ENCODE data around the gene CTCFL.

Gene CTCFL

DNA sequence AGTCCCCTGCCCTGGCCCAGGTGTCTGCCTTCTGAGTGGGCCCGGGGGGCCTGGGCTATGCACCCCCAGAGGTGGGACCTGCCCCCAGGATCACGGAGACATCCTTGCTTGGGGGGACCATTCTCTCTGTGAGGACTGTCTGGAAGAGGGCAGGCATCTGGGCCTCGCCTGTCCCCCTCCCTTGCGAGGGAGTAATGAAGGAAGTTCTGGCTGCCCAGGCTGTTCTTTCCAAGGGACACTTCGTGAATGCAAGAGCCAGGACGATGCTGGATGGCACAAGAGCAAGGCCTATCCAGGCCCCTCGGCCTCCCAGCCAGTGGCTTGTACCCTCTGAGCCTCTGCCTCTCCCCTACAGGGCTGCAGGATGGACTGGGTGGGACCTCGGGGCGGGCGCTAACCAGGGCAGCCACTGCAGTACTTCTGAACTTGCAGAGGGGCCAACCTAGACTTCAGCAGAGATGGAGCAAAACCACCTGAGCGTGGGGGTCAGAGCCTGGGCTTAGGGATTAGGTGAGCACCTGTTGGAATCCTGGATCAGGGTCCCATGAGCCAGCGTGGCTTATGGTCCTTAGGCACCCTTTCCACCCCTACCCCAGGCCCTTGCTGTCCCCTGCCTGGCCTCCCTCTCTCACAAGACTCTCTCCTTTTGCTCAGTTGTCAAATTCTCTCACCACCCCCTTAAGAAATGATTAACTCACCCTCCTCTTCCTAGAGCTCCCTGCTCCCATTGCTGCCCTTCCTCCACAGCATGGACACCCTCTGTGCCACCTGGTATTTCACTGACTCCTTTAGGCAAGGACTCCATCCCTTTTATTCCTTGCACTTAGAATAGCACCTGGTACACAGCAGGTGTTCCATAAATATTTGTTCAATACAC lies 53.2 kb downstream of the CTCFL start:
- H3K4me3 ChIP-seq (ENCODE audit: low read length): no peak overlapping the region
- no peaks in the 10 kb centered on the region for H3K36me3 ChIP-seq (ENCODE audit: control insufficient read depth, insufficient read depth, low read length)
- H3K27ac ChIP-seq (ENCODE audit: low read length): no peak overlapping the region
- WGBS (ENCODE audit: insufficient coverage, insufficient read length): no CpG with 5 or more reads among the region's 12 CpGs
- no peaks in the 10 kb centered on the region; the same call in 1 of the 2 replicates for H3K27me3 ChIP-seq (ENCODE audit: control insufficient read depth, insufficient read depth, low read length)
- no peaks in the 10 kb centered on the region for H3K9me3 ChIP-seq (ENCODE audit: control insufficient read depth, insufficient read depth, low read length)
- no peak for DNase-seq (ENCODE audit: low read depth, low spot score)
- H3K4me1 ChIP-seq (ENCODE audit: control insufficient read depth, insufficient read depth, low read length): peaks cover 13% of the 10 kb centered on the region

DNA sequence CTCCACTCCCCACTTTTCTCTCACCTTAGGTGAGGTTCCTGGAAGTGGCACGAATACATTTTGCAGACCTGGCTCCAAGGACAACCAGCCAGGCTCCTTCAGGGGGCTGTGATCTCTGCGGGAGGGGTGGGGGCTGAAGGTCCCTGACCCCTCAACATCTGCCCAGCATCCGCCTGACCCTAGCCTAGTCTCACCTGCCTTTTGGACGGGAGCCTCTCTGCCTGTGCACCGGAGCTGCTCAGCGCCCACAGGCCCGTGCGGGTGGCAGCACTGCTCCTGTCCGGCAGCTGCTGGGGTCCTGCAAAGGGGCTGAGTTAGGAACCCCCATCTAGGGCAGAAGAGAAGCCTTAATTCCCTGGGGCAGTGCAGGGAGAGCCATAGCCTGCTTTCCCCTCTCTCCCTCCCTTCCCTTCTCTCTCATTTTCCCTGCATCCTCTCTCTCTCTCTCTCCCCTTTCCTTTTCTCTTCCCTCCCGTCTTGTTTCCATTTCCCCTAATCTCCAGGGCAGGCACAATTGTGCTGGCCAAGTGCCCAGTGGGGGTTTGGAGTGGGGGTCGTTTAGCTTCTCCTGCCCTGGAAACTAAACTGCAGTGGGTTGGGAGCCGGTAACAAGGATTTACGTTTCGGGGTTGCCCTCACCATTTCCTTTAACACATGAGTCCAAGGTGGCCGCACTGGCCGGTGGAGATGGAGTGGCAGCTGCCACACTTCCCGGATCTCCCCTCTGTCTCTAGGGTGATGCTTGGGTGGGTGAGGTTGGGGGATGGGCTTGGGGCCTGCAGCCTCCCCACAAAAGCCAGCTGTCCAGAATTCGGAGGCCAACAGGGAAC lies 54.1 kb downstream of the CTCFL start:
- Histone ChIP-seq H3K4me3 (ENCODE audit: low read length) (no peak overlapping the region), H3K4me1 (ENCODE audit: control insufficient read depth, insufficient read depth, low read length) (peaks cover 13% of the 10 kb centered on the region), H3K9me3 (ENCODE audit: control insufficient read depth, insufficient read depth, low read length) (no peaks in the 10 kb centered on the region), H3K27me3 (ENCODE audit: control insufficient read depth, insufficient read depth, low read length) (no peaks in the 10 kb centered on the region; the same call in 1 of the 2 replicates), H3K36me3 (ENCODE audit: control insufficient read depth, insufficient read depth, low read length) (no peaks in the 10 kb centered on the region), H3K27ac (ENCODE audit: low read length) (no peak overlapping the region)
- WGBS (ENCODE audit: insufficient coverage, insufficient read length): no CpG with 5 or more reads among the region's 18 CpGs
- DNase-seq (ENCODE audit: low read depth, low spot score): no peak

GRCh38 chr20:57470212-57470522 lies 54.8 kb downstream of the CTCFL start:
- DNase-seq (ENCODE audit: low read depth, low spot score): no peak
- no peaks in the 10 kb centered on the region for H3K9me3 ChIP-seq (ENCODE audit: control insufficient read depth, insufficient read depth, low read length)
- WGBS (ENCODE audit: insufficient coverage, insufficient read length): no CpG with 5 or more reads among the region's 9 CpGs

DNA sequence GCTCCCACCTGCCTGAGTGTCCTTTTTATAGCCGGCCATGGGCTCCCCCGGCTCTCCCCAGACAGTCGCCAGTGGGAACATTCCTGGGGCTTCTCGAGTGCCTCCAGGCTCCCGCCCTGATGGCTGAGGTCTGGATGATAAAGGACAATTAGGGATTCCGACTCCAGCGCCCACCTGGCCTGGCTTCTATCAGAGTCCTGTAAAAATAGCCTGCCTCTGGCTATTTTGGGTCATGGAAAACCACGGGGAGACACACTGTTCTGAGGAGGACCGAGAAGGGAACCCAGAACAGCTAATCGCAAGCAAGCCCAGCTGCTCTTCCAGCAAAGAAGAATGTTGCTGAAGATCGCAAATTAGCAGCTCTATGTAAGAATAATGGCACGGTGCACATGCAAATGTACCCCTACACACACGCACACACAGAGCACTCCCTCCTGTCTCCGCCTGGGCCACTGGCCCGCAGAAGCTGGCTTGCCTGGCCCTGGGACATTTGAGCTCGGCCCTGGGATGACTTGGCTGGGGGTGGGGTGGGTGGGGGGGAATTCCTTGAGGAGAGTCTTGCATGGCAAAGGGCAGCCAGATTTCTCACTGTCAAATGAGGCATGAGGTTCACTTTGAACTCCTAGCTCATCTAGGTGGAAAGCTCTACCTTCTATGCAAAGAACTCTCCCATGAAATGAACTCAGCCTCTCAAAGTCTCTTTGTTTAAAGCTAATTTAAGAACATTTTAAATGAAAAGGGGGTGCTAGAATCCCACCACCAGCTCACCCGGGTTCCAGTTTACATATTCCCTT lies 55.3 kb downstream of the CTCFL start:
- Histone ChIP-seq H3K4me3 (ENCODE audit: low read length) (no peak overlapping the region), H3K4me1 (ENCODE audit: control insufficient read depth, insufficient read depth, low read length) (peaks cover 13% of the 10 kb centered on the region), H3K9me3 (ENCODE audit: control insufficient read depth, insufficient read depth, low read length) (no peaks in the 10 kb centered on the region), H3K27ac (ENCODE audit: low read length) (no peak overlapping the region), H3K27me3 (ENCODE audit: control insufficient read depth, insufficient read depth, low read length) (no peaks in the 10 kb centered on the region; the same call in 1 of the 2 replicates), H3K36me3 (ENCODE audit: control insufficient read depth, insufficient read depth, low read length) (no peaks in the 10 kb centered on the region)
- WGBS (ENCODE audit: insufficient coverage, insufficient read length): no CpG with 5 or more reads among the region's 17 CpGs
- no peak for DNase-seq (ENCODE audit: low read depth, low spot score)

More at GRCh38 chr20:57470212-57470522, 54.8 kb downstream of the CTCFL start:
- H3K27ac ChIP-seq (ENCODE audit: low read length): no peak overlapping the region
- no peak overlapping the region for H3K4me3 ChIP-seq (ENCODE audit: low read length)
- H3K36me3 ChIP-seq (ENCODE audit: control insufficient read depth, insufficient read depth, low read length): no peaks in the 10 kb centered on the region
- peaks cover 13% of the 10 kb centered on the region for H3K4me1 ChIP-seq (ENCODE audit: control insufficient read depth, insufficient read depth, low read length)
- H3K27me3 ChIP-seq (ENCODE audit: control insufficient read depth, insufficient read depth, low read length): no peaks in the 10 kb centered on the region; the same call in 1 of the 2 replicates

GRCh38 chr20:57468523-57469417 lies 56.2 kb downstream of the CTCFL start:
- Histone ChIP-seq H3K9me3 (ENCODE audit: control insufficient read depth, insufficient read depth, low read length) (no peaks in the 10 kb centered on the region), H3K4me3 (ENCODE audit: low read length) (no peak overlapping the region), H3K4me1 (ENCODE audit: control insufficient read depth, insufficient read depth, low read length) (peaks cover 13% of the 10 kb centered on the region), H3K27ac (ENCODE audit: low read length) (no peak overlapping the region), H3K27me3 (ENCODE audit: control insufficient read depth, insufficient read depth, low read length) (no peaks in the 10 kb centered on the region; the same call in 1 of the 2 replicates), H3K36me3 (ENCODE audit: control insufficient read depth, insufficient read depth, low read length) (no peaks in the 10 kb centered on the region)
- WGBS (ENCODE audit: insufficient coverage, insufficient read length): no CpG with 5 or more reads among the region's 18 CpGs
- DNase-seq (ENCODE audit: low read depth, low spot score): no peak

DNA sequence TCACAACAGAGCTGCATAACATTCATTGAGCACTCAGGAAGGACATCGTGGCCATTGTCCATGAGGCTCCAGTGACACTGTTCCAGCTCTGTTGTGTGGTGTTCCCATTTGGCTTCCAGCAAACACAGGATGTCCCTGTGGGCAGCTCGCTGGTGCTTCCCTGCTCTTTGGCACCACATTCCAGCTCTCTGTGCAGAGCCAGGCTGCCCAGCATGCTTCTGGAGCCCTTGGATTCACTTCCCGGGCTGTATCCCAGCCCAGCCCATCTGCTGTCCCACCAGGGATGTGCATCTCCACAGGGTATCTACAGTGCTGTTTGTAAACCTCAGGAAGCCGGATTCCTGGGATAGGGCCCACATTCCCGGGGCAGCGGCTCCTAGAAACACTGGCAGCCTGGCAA lies 57.2 kb downstream of the CTCFL start:
- H3K9me3 ChIP-seq (ENCODE audit: control insufficient read depth, insufficient read depth, low read length): no peaks in the 10 kb centered on the region
- no peak for DNase-seq (ENCODE audit: low read depth, low spot score)
- peaks cover 12% of the 10 kb centered on the region for H3K4me1 ChIP-seq (ENCODE audit: control insufficient read depth, insufficient read depth, low read length)
- no peak overlapping the region for H3K27ac ChIP-seq (ENCODE audit: low read length)
- H3K36me3 ChIP-seq (ENCODE audit: control insufficient read depth, insufficient read depth, low read length): no peaks in the 10 kb centered on the region
- WGBS (ENCODE audit: insufficient coverage, insufficient read length): no CpG with 5 or more reads among the region's 6 CpGs
- no peaks in the 10 kb centered on the region; the same call in 1 of the 2 replicates for H3K27me3 ChIP-seq (ENCODE audit: control insufficient read depth, insufficient read depth, low read length)
- no peak overlapping the region for H3K4me3 ChIP-seq (ENCODE audit: low read length)

DNA sequence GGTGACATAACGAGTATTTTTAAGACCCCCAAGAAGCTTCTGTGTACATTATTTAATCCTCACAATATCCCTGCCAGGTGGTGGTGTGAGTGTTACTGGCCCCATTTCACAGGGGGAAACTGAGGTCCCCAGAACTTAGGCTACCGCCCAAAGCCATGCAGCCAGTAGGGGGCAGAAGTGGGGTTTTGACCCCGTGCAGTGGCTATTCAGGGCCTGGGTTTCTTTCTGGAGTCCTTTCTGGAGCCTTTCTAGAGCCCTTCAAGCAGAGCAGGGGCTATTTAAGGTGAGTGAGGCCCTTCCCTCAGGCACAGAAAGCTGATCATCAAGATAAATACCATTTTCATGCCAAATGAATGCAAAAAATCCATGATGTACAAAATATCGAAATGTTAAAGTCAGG lies 59.0 kb downstream of the CTCFL start:
- H3K4me3 ChIP-seq (ENCODE audit: low read length): no peak overlapping the region
- H3K4me1 ChIP-seq (ENCODE audit: control insufficient read depth, insufficient read depth, low read length): peaks cover 7% of the 10 kb centered on the region
- H3K27ac ChIP-seq (ENCODE audit: low read length): no peak overlapping the region
- no peak for DNase-seq (ENCODE audit: low read depth, low spot score)
- no peaks in the 10 kb centered on the region; the same call in 1 of the 2 replicates for H3K27me3 ChIP-seq (ENCODE audit: control insufficient read depth, insufficient read depth, low read length)
- H3K36me3 ChIP-seq (ENCODE audit: control insufficient read depth, insufficient read depth, low read length): no peaks in the 10 kb centered on the region
- no peaks in the 10 kb centered on the region for H3K9me3 ChIP-seq (ENCODE audit: control insufficient read depth, insufficient read depth, low read length)
- WGBS (ENCODE audit: insufficient coverage, insufficient read length): no CpG with 5 or more reads among the region's 4 CpGs

DNA sequence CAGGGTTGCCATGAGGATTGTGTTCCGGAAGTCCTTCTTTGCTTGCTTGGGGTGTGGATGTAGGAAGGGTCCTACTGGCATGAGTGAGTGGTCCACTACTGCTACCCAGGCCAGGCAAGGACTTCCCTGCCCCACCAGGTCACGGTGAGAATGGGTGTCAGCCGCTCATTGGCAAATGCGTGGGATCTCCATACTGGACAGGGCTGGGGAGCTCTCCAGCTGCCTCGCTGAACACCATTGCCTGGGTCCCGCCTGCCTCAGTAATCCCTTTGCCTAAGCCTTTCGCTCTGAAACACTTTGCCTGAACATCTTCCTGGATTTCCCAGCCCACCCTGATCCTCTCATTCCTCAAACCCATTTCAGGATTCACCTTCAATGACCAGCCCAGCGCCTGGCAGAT lies 59.5 kb downstream of the CTCFL start:
- Histone ChIP-seq H3K4me3 (ENCODE audit: low read length) (no peak overlapping the region), H3K9me3 (ENCODE audit: control insufficient read depth, insufficient read depth, low read length) (no peaks in the 10 kb centered on the region), H3K27me3 (ENCODE audit: control insufficient read depth, insufficient read depth, low read length) (no peaks in the 10 kb centered on the region; the same call in 1 of the 2 replicates), H3K27ac (ENCODE audit: low read length) (no peak overlapping the region), H3K36me3 (ENCODE audit: control insufficient read depth, insufficient read depth, low read length) (no peaks in the 10 kb centered on the region), H3K4me1 (ENCODE audit: control insufficient read depth, insufficient read depth, low read length) (peaks cover 4% of the 10 kb centered on the region)
- no peak for DNase-seq (ENCODE audit: low read depth, low spot score)
- no CpG with 5 or more reads among the region's 8 CpGs for whole genome bisulfite sequencing (ENCODE audit: insufficient coverage, insufficient read length)

- no peaks in the 10 kb centered on the region for H3K9me3 ChIP-seq (ENCODE audit: control insufficient read depth, insufficient read depth, low read length)
- H3K4me3 ChIP-seq (ENCODE audit: low read length): no peak overlapping the region
- H3K27ac ChIP-seq (ENCODE audit: low read length): no peak overlapping the region
- WGBS (ENCODE audit: insufficient coverage, insufficient read length): no CpG with 5 or more reads among the region's 13 CpGs
- no peaks in the 10 kb centered on the region; the same call in 1 of the 2 replicates for H3K27me3 ChIP-seq (ENCODE audit: control insufficient read depth, insufficient read depth, low read length)
- H3K4me1 ChIP-seq (ENCODE audit: control insufficient read depth, insufficient read depth, low read length): peaks cover 4% of the 10 kb centered on the region
- no peaks in the 10 kb centered on the region for H3K36me3 ChIP-seq (ENCODE audit: control insufficient read depth, insufficient read depth, low read length)
- no peak for DNase-seq (ENCODE audit: low read depth, low spot score)
Measured at GRCh38 chr20:57464642-57465211, 60.2 kb downstream of the CTCFL start.

All from iPS DF 6.9 (cell line).